Stimulated activated CD8-positive, alpha-beta memory T cell treated with anti-CD3 and anti-CD28 coated beads, Interleukin-15, amount 100 ng/mL, for 24 hours (primary cell): ENCODE measurements around the gene PPARD.
"Not testable (repeated sequence)": the region's sequence is repeated elsewhere in the genome, so short reads cannot be mapped to it uniquely, and the experiment has no call there.

Experiments used
- DNase-seq: peaks from one replicate; pipeline ENCODE4 v3.0.0-alpha.2; 2020; ENCODE audit warnings: low read depth

The PPARD gene

GRCh38 chr6:35312076-35312800, 30.1 kb upstream of the PPARD start:
- no peak for DNase-seq

- DNase-seq, result no peak
These were observed 29.6 kb upstream of the PPARD start for GRCh38 chr6:35312807-35313206.

GRCh38 chr6:35317483-35318195, 24.7 kb upstream of the PPARD start:
- no peak for DNase-seq

GRCh38 chr6:35318196-35319171, 23.9 kb upstream of the PPARD start:
- no peak for DNase-seq

GRCh38 chr6:35319346-35320030, 22.9 kb upstream of the PPARD start:
- no peak for DNase-seq

- DNase-seq, result no peak
These were observed 22.3 kb upstream of the PPARD start for GRCh38 chr6:35320031-35320410.

- no peak for DNase-seq
These were observed 21.3 kb upstream of the PPARD start for GRCh38 chr6:35321091-35321490.

- DNase-seq, result no peak
These were observed 14.9 kb upstream of the PPARD start for GRCh38 chr6:35327349-35328027.

- DNase-seq, result no peak
These were observed 14.1 kb upstream of the PPARD start for GRCh38 chr6:35328108-35328723.

GRCh38 chr6:35328965-35329364, 13.4 kb upstream of the PPARD start:
- DNase-seq, result not testable (repeated sequence)

GRCh38 chr6:35330541-35331119, 11.7 kb upstream of the PPARD start:
- no peak for DNase-seq

- not testable (repeated sequence) for DNase-seq
These were observed 10.1 kb upstream of the PPARD start for GRCh38 chr6:35332074-35332887.

GRCh38 chr6:35341557-35341956, 801 bp upstream of the PPARD start:
- no peak for DNase-seq

GRCh38 chr6:35343092-35343834, 905 bp downstream of the PPARD start:
- no peak for DNase-seq

- DNase-seq, result no peak
These were observed 1.6 kb downstream of the PPARD start for GRCh38 chr6:35343835-35344550.

- no peak for DNase-seq
These were observed 9.1 kb downstream of the PPARD start for GRCh38 chr6:35351422-35351821.

GRCh38 chr6:35352735-35353134, 10.4 kb downstream of the PPARD start:
- no peak for DNase-seq
